Keratinocyte (primary cell): ENCODE results near the gene PLEKHA6. TPM values are rescaled to one million over a fixed set of nuclear protein-coding genes. Genes with fewer than 3 reads are reported as not detected.

Source experiments
- DNase-seq: peaks from one replicate; pipeline ENCODE4 v3.0.0-alpha.2; 2011; ENCODE audit warnings: low read depth, missing footprints, low spot score
- FAIRE-seq: peaks from 2 replicates; lab custom pipeline; 2011; peaks lifted over from hg19 to GRCh38; lab: Jason Lieb, UNC
- H2AFZ ChIP-seq: 2 replicates; pipeline ENCODE4 v1.6.0; 2012; ENCODE audit warnings: low read length, control low read depth, inconsistent platforms; ENCODE audit not compliant: control insufficient read depth
- H3K27ac ChIP-seq: 2 replicates; pipeline ENCODE4 v1.5.1; 2011; ENCODE audit warnings: low read length; ENCODE audit not compliant: control insufficient read depth, insufficient read depth
- H3K27me3 ChIP-seq: 3 replicates; pipeline ENCODE4 v1.6.0; 2011; ENCODE audit warnings: low read length; ENCODE audit not compliant: control insufficient read depth, insufficient read depth; ENCODE audit errors: extremely low read depth
- H3K36me3 ChIP-seq, 2 experiments: 2 replicates in 1 of 2; 3 replicates in 1 of 2; pipeline ENCODE4 v1.5.1; 2011; ENCODE audit warnings: low read length in 2 of 2, mild to moderate bottlenecking in 1 of 2; ENCODE audit not compliant: control insufficient read depth in 2 of 2, insufficient read depth in 2 of 2; ENCODE audit errors: extremely low read depth in 1 of 2
- H3K4me1 ChIP-seq: 3 replicates; pipeline ENCODE4 v1.5.1; 2011; ENCODE audit warnings: low read length; ENCODE audit not compliant: control insufficient read depth, insufficient read depth; ENCODE audit errors: extremely low read depth
- H3K4me2 ChIP-seq: 3 replicates; pipeline ENCODE4 v1.6.0; 2011; ENCODE audit warnings: low read depth, low read length; ENCODE audit not compliant: control insufficient read depth, insufficient read depth; ENCODE audit errors: extremely low read depth
- H3K4me3 ChIP-seq, 3 experiments: fragments of 200-600 bp in 1 of 3; sonication (generic) in 1 of 3; 2 replicates in 2 of 3; 3 replicates in 1 of 3; pipeline ENCODE4 v1.5.1; 2011 to 2016; ENCODE audit warnings: low read length in 3 of 3, mild to moderate bottlenecking in 3 of 3, control low read depth in 2 of 3, inconsistent platforms in 1 of 3, low read depth in 1 of 3, mixed read lengths in 1 of 3, mixed run types in 1 of 3, moderate library complexity in 1 of 3; ENCODE audit not compliant: control insufficient read depth in 2 of 3, insufficient read depth in 2 of 3; ENCODE audit errors: extremely low read depth in 1 of 3
- H3K79me2 ChIP-seq: 2 replicates; pipeline ENCODE4 v1.6.0; 2012; ENCODE audit warnings: low read length; ENCODE audit not compliant: control insufficient read depth, insufficient read depth
- H3K9ac ChIP-seq: 3 replicates; pipeline ENCODE4 v1.6.0; 2011; ENCODE audit warnings: low read length; ENCODE audit not compliant: control insufficient read depth, insufficient read depth; ENCODE audit errors: extremely low read depth
- H3K9me1 ChIP-seq: 3 replicates; pipeline ENCODE4 v1.6.0; 2011; ENCODE audit warnings: low read length; ENCODE audit not compliant: control insufficient read depth, insufficient read depth; ENCODE audit errors: extremely low read depth
- H3K9me3 ChIP-seq: 2 replicates; pipeline ENCODE4 v1.5.1; 2012; ENCODE audit warnings: low read depth, low read length; ENCODE audit not compliant: control insufficient read depth
- H4K20me1 ChIP-seq: 3 replicates; pipeline ENCODE4 v1.6.0; 2011; ENCODE audit warnings: low read length; ENCODE audit not compliant: control insufficient read depth, insufficient read depth; ENCODE audit errors: extremely low read depth
- EZH2 ChIP-seq: IDR thresholded peaks from one replicate; pipeline ENCODE4 v1.6.1; 2012; ENCODE audit warnings: inconsistent platforms, mild to moderate bottlenecking, low read length, moderate library complexity
- dilution Hi-C: fragments of 300-500 bp; cut with MboI; formaldehyde crosslinking; loops from one replicate; pipeline ENCODE4 v1.7.0; 2020; ENCODE audit warnings: low sequenced_read_pairs; ENCODE audit not compliant: extremely low pct_ligation_motif_present
- polyA plus RNA-seq, 5 experiments: library from polyadenylated mRNA; depleted of rRNA in 3 of 5; stranded (reverse) in 3 of 5; stranded (forward) in 1 of 5; unstranded in 1 of 5; fragments of >200 nt; gene quantifications; 1 replicate in 1 of 5; 2 replicates in 3 of 5; 3 replicates in 1 of 5; pipeline versions ENCODE4 v1.2.1 to v1.2.3, GENCODE V29; 2011 to 2012; ENCODE audit warnings: missing spikeins in 2 of 5, low read depth in 1 of 5, low replicate concordance in 1 of 5
- TF ChIP-seq, protein P1 (sequence below), 3 experiments: IDR thresholded peaks in 1 of 3; conservative IDR thresholded peaks in 1 of 3; optimal IDR thresholded peaks in 1 of 3; 2 replicates in 2 of 3; 3 replicates in 1 of 3; pipeline versions ENCODE3 to v1.5.1; 2011; ENCODE audit warnings: low read length in 3 of 3, mild to moderate bottlenecking in 3 of 3, moderate library complexity in 2 of 3, control low read depth in 1 of 3, inconsistent platforms in 1 of 3; ENCODE audit not compliant: insufficient read depth in 2 of 3; ENCODE audit errors: extremely low read depth in 1 of 3

PLEKHA6 gene
- polyA plus RNA-seq, 1 donor (not counting 4 experiments of a cell fraction or from before 2014, with no cell fraction given): 1.5 TPM

DNA sequence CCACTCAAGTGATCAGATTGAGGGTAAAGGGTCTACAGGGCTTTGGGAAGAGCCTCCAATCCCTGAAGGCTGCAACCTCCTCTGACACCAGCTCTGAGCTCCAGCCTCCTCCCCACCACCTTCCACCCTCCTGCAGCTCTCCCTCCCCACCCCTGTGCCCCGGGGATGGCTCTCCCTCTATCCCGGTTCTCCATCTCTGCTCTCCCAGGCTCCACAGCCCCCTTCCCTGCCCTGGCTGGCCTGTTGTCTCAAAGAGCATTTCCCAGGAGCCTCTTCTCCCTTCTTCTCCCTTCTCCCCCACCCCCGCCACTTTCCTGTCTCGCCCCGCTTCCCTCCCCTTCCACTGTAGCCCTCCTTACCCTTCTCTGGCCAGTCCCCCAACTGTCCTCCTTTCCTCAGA, 1.1 kb downstream of the PLEKHA6 start:
- DNase-seq: no peak
- dilution Hi-C loops: no loop called here
- no peak for TF ChIP-seq EZH2
- TF ChIP-seq, protein P1, sequence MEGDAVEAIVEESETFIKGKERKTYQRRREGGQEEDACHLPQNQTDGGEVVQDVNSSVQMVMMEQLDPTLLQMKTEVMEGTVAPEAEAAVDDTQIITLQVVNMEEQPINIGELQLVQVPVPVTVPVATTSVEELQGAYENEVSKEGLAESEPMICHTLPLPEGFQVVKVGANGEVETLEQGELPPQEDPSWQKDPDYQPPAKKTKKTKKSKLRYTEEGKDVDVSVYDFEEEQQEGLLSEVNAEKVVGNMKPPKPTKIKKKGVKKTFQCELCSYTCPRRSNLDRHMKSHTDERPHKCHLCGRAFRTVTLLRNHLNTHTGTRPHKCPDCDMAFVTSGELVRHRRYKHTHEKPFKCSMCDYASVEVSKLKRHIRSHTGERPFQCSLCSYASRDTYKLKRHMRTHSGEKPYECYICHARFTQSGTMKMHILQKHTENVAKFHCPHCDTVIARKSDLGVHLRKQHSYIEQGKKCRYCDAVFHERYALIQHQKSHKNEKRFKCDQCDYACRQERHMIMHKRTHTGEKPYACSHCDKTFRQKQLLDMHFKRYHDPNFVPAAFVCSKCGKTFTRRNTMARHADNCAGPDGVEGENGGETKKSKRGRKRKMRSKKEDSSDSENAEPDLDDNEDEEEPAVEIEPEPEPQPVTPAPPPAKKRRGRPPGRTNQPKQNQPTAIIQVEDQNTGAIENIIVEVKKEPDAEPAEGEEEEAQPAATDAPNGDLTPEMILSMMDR (optimal IDR thresholded peaks at IDR 0.05 in 1 of 3, IDR thresholded peaks at IDR 0.05 in 1 of 3, conservative IDR thresholded peaks at IDR 0.05 in 1 of 3; ENCODE audit: extremely low read depth in 1 of 3, insufficient read depth in 2 of 3, low read length in 3 of 3): no peak
- no peak overlapping the region for H3K27ac ChIP-seq
- no peak overlapping the region for H2AFZ ChIP-seq
- H3K9me3 ChIP-seq: no peaks in the 10 kb centered on the region
- H3K79me2 ChIP-seq: no peaks in the 10 kb centered on the region
- no peak overlapping the region for H3K4me3 ChIP-seq
- no peak overlapping the region for H3K9ac ChIP-seq
- H3K9me1 ChIP-seq: no peaks in the 10 kb centered on the region
- H3K4me2 ChIP-seq: no peak overlapping the region
- no peak for FAIRE-seq
- peaks cover 8% of the 10 kb centered on the region for H3K4me1 ChIP-seq
- no peaks in the 10 kb centered on the region for H3K36me3 ChIP-seq
- no peaks in the 10 kb centered on the region for H4K20me1 ChIP-seq
- H3K27me3 ChIP-seq: peaks cover 10% of the 10 kb centered on the region

DNA sequence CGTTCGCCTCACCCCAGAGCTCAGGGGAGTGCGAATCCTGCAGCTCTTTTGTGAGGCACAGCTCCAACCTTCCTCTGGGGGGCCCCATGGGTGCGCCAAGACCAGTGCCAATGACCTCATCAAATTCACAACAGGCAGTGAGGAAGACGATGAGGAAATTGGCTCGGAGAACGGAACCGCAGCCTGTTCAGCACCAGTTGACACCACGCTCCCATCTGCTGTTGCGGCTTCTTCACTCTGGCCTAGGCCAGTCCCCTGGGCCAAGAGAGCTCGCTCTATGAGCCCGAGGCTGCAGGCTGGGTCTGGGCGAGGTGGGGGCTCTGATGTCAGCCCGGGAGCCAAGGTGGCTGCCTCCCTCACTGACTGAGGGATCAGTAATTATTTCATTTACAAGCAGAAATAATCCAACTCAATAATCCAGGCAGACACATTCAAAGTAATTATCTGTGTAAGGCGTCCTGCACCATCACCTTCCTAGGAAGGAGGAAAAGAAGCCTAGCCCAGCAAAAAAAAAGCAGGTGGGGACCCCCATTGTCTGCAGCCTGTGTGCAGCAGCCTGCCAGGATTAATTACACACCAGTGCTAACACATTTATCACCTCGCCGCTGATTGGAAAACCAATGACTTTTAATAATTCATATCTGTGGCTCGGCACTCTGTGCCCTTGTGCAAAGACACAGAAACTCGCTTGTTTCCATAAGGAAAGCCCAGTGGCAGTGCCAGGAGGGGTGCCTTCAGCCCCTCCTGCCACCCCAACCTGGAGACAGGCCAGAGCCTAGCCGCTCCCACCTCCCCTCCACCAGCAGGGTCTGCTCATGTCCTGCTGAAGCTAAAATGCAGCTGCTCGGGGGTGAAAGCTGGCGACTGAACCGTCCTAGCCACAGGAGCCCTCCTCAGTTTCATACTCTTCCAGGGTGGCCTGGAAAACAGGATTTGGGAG, 1.9 kb downstream of the PLEKHA6 start:
- Histone ChIP-seq H3K27ac (no peak overlapping the region), H3K9me1 (no peaks in the 10 kb centered on the region), H3K79me2 (no peaks in the 10 kb centered on the region), H4K20me1 (no peaks in the 10 kb centered on the region), H3K4me2 (no peak overlapping the region), H3K9ac (no peak overlapping the region), H3K36me3 (no peaks in the 10 kb centered on the region), H3K27me3 (peaks cover 10% of the 10 kb centered on the region), H3K9me3 (no peaks in the 10 kb centered on the region), H3K4me1 (peaks cover 2% of the 10 kb centered on the region), H2AFZ (no peak overlapping the region), H3K4me3 (no peak overlapping the region)
- FAIRE-seq (no peak), DNase-seq (no peak)
- TF ChIP-seq, protein P1 (optimal IDR thresholded peaks at IDR 0.05 in 1 of 3, IDR thresholded peaks at IDR 0.05 in 1 of 3, conservative IDR thresholded peaks at IDR 0.05 in 1 of 3; ENCODE audit: extremely low read depth in 1 of 3, insufficient read depth in 2 of 3, low read length in 3 of 3): no peak
- no peak for TF ChIP-seq EZH2
- dilution Hi-C loops: no loop called here
